A673 (cell line): Measurements from ENCODE around the gene CIAO3.

Experiments
- EZH2 ChIP-seq: fragments of 200-600 bp; sonication (generic); IDR thresholded peaks from 2 replicates; pipeline ENCODE4 v1.6.1; 2017; ENCODE audit warnings: borderline replicate concordance, low read depth, mild to moderate bottlenecking, mixed read lengths, antibody characterized with exemption, low read length; ENCODE audit not compliant: poor library complexity, severe bottlenecking
- TF ChIP-seq, protein P1 (sequence below): fragments of 300-800, 200-600 bp; sonication (generic); conservative IDR thresholded peaks from 2 replicates; pipeline ENCODE4 v1.5.1; 2017; ENCODE audit warnings: low read depth, mild to moderate bottlenecking, antibody characterized with exemption, low read length, moderate library complexity, mixed read lengths

DNA sequence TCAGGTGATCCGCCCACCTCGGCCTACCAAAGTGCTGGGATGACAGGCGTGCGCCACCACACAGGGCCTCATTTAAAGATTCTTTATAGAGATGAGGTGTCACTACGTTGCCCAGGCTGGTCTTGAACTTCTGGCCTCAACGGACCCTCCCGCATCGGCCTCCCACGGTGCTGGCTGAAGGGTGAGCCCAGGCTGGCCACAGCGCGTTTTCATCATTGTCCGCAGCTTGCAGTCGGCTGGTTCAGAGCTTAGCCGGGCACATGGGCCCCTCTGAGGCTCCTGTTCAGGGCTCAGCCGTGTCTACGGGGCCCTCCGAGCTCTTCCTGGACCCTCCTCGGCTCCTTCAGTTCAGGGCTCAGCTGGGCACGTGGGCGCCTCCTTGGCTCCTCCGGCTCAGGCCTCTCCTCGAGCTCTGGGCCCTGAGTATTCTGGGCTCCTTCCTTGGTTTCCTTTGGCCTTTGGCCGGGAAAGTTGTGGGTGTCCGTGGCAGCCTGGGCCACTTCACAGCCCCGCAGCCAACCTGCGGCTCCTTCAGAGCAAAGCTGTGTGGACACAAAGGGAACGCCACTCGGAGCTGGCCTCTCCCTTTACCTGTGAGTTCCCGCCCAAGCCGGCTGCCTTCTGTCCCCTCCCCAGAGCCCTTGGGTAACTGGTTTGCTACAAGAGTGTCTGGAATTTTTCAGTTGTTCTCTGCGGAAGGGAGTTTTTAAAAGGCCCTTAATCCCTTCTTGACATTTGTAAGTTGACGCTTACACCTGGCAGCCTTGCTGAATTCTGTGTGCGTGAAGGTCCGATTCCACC lies 18.5 kb upstream of the CIAO3 start:
- no peak for TF ChIP-seq EZH2
- TF ChIP-seq, protein P1, sequence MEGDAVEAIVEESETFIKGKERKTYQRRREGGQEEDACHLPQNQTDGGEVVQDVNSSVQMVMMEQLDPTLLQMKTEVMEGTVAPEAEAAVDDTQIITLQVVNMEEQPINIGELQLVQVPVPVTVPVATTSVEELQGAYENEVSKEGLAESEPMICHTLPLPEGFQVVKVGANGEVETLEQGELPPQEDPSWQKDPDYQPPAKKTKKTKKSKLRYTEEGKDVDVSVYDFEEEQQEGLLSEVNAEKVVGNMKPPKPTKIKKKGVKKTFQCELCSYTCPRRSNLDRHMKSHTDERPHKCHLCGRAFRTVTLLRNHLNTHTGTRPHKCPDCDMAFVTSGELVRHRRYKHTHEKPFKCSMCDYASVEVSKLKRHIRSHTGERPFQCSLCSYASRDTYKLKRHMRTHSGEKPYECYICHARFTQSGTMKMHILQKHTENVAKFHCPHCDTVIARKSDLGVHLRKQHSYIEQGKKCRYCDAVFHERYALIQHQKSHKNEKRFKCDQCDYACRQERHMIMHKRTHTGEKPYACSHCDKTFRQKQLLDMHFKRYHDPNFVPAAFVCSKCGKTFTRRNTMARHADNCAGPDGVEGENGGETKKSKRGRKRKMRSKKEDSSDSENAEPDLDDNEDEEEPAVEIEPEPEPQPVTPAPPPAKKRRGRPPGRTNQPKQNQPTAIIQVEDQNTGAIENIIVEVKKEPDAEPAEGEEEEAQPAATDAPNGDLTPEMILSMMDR, result no peak
